IPS DF 19.7 (cell line): ENCODE results near the gene MYL4.

Source experiments
- DNase-seq: peaks from one replicate; pipeline ENCODE4 v3.0.0-alpha.2; 2013; ENCODE audit warnings: low read depth, low spot score

MYL4 gene

GRCh38 chr17:47273245-47273644 is 64.1 kb downstream of the MYL4 start:
- DNase-seq = no peak
